A549 (cell line): ENCODE results near the gene FXYD3. TPM values are rescaled to one million over a fixed set of nuclear protein-coding genes. Genes with fewer than 3 reads are reported as not detected.
A peak's percentile ranks its signal among the peaks of the same experiment; 100 is the strongest.
"Not testable (repeated sequence)": the region's sequence is repeated elsewhere in the genome, so short reads cannot be mapped to it uniquely, and the experiment has no call there.

Experiments used
- ATAC-seq, 2 experiments: fragments of 200-7000 bp in 1 of 2; fragments of >200 bp in 1 of 2; cut with Nextera tagmentation in 1 of 2; cut with Tn5 transposase in 1 of 2; 3 replicates each; pipeline versions ENCODE4 v1.8.0 to v1.9.1; 2018 to 2020; ENCODE audit warnings: mild to moderate bottlenecking in 1 of 2, moderate library complexity in 1 of 2
- CTCF ChIA-PET: fragments of 300-600 bp; sonication (Branson Sonifier 250); formaldehyde crosslinking; extraction: SDS; loops from one replicate; lab custom pipeline; 2021; ENCODE audit warnings: antibody characterized with exemption, inconsistent platforms; lab: Yijun Ruan, JAX
- POLR2A ChIA-PET: fragments of 350-600 bp; formaldehyde crosslinking; extraction: SDS; loops from one replicate; lab custom pipeline; 2021; ENCODE audit warnings: antibody characterized with exemption, inconsistent platforms; lab: Yijun Ruan, JAX
- DNase-seq, 2 experiments: peaks; one replicate each; pipeline versions ENCODE4 v3.0.0 to v3.0.0-alpha.2; 2011 to 2016; ENCODE audit warnings: low read depth in 1 of 2, low spot score in 1 of 2
- FAIRE-seq: peaks from 2 replicates; lab custom pipeline; 2011; peaks lifted over from hg19 to GRCh38; lab: Jason Lieb, UNC
- H3K27ac ChIP-seq, 2 experiments: fragments of >200 bp; sonication (Bioruptor Twin); formaldehyde crosslinking; 3 replicates each; pipeline ENCODE4 v1.5.1; 2016 to 2017
- H3K4me1 ChIP-seq: fragments of >200 bp; sonication (Bioruptor Twin); formaldehyde crosslinking; 3 replicates; pipeline ENCODE4 v1.6.1; 2016
- H3K4me2 ChIP-seq: fragments of >200 bp; sonication (Bioruptor Twin); formaldehyde crosslinking; 3 replicates; pipeline ENCODE4 v1.6.1; 2016
- H3K4me3 ChIP-seq: fragments of >200 bp; sonication (Bioruptor Twin); formaldehyde crosslinking; 3 replicates; pipeline ENCODE4 v1.5.1; 2016
- H3K9me3 ChIP-seq: fragments of >200 bp; sonication (Bioruptor Twin); formaldehyde crosslinking; 3 replicates; pipeline ENCODE4 v1.6.1; 2016
- BHLHE40 ChIP-seq: IDR thresholded peaks from 2 replicates; pipeline ENCODE4 v1.6.1; 2012; ENCODE audit warnings: low read depth, low read length, inconsistent platforms
- CBX8 ChIP-seq: fragments of 200-600 bp; sonication (generic); IDR thresholded peaks from 2 replicates; pipeline ENCODE4 v1.6.1; 2016
- EHF ChIP-seq: fragments of 250-450 bp; sonication (Bioruptor Pico); IDR thresholded peaks from 2 replicates; pipeline ENCODE4 v1.5.0; 2020; ENCODE audit warnings: mild to moderate bottlenecking
- ESRRA ChIP-seq: fragments of 150-350 bp; IDR thresholded peaks from 2 replicates; pipeline ENCODE4 v1.6.1; 2014; ENCODE audit warnings: mild to moderate bottlenecking, low read length, borderline replicate concordance
- POLR2A ChIP-seq: IDR thresholded peaks from 2 replicates; pipeline ENCODE4 v1.6.1; 2012; ENCODE audit warnings: mild to moderate bottlenecking, low read length
- POLR2AphosphoS2 ChIP-seq: conservative IDR thresholded peaks from 2 replicates; pipeline ENCODE4 v1.6.1; 2012; ENCODE audit warnings: low read length, improper control_type of control experiment, inconsistent platforms
- RAD21 ChIP-seq, 2 experiments: fragments of >200 bp in 1 of 2; sonication (Bioruptor Twin) in 1 of 2; formaldehyde crosslinking in 1 of 2; IDR thresholded peaks in 1 of 2; conservative IDR thresholded peaks in 1 of 2; 2 replicates in 1 of 2; 3 replicates in 1 of 2; pipeline ENCODE4 v1.6.1; 2012 to 2018; ENCODE audit warnings: inconsistent platforms in 1 of 2
- RNF2 ChIP-seq: fragments of 200-600 bp; sonication (generic); IDR thresholded peaks from 2 replicates; pipeline ENCODE4 v1.6.1; 2016; ENCODE audit warnings: low read depth, mild to moderate bottlenecking, antibody characterized with exemption, moderate library complexity, borderline replicate concordance
- TFCP2L1 ChIP-seq: fragments of 250-450 bp; sonication (Bioruptor Pico); IDR thresholded peaks from 2 replicates; pipeline ENCODE4 v1.5.0; 2021; ENCODE audit warnings: mild to moderate bottlenecking
- ZNF302 ChIP-seq: fragments of 250-450 bp; sonication (Bioruptor Pico); IDR thresholded peaks from 2 replicates; pipeline ENCODE4 v1.9.0; 2021; ENCODE audit warnings: inconsistent platforms, mild to moderate bottlenecking, moderate library complexity
- WGBS: methylation state at CpG from one replicate; pipeline ENCODE4 v1.1.6; 2017; ENCODE audit errors: missing lambda C conversion rate; 5-methylcytosine and 5-hydroxymethylcytosine counted together
- polyA plus RNA-seq, 4 experiments: library from polyadenylated mRNA; depleted of rRNA in 3 of 4; stranded (reverse); fragments of >200 nt; fragmentation: RNase III in 1 of 4; extraction: RNeasy Plus Mini Kit Qiagen cat#74134 plus additional on column Dnase treatment in 1 of 4; gene quantifications; 2 replicates in 3 of 4; 3 replicates in 1 of 4; pipeline ENCODE4 v1.2.3, GENCODE V29; 2011 to 2017
- TF ChIP-seq, protein P1 (sequence below): fragments of 250-450 bp; sonication (Bioruptor Pico); IDR thresholded peaks from 2 replicates; pipeline ENCODE4 v1.5.0; 2021; ENCODE audit warnings: mild to moderate bottlenecking, moderate library complexity, borderline replicate concordance
- TF ChIP-seq, protein P2 (sequence below): fragments of 450-650 bp; IDR thresholded peaks from 2 replicates; pipeline ENCODE4 v1.6.1; 2014; ENCODE audit warnings: antibody characterized with exemption
- TF ChIP-seq, protein P3 (sequence below): fragments of >200 bp; sonication (Bioruptor Twin); formaldehyde crosslinking; IDR thresholded peaks from 2 replicates; pipeline ENCODE4 v1.6.1; 2016
- TF ChIP-seq, protein P4 (sequence below): fragments of 250-450 bp; sonication (Bioruptor Pico); IDR thresholded peaks from 2 replicates; pipeline ENCODE4 v1.5.0; 2020; ENCODE audit warnings: low read depth, mild to moderate bottlenecking, moderate library complexity
- TF ChIP-seq, protein P5 (sequence below): IDR thresholded peaks from 2 replicates; pipeline ENCODE4 v1.6.1; 2012

The FXYD3 gene
- polyA plus RNA-seq, 2 of the 4 experiments (the other 2 are of a cell fraction) = 0.32 TPM; not detected in 1

DNA sequence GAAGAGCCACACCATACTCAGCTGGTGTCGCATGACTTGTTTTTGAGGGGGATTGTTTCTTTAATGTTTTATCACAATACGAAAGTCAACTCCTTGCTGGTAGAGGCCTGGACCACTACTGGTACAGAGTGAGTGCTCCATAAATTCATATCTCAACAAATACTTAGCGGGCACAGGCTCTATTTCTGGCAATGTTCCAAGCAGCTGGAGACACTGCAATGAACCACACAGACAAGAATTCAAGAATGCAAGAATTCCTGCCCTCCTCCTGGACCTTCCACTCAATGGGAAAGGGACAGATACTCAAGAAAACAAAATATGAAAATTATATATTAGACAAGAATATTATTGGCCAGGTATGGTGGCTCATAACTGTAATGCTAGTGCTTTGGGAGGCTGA, 33.8 kb downstream of the FXYD3 start (continued):
- TF ChIP-seq, protein P1, sequence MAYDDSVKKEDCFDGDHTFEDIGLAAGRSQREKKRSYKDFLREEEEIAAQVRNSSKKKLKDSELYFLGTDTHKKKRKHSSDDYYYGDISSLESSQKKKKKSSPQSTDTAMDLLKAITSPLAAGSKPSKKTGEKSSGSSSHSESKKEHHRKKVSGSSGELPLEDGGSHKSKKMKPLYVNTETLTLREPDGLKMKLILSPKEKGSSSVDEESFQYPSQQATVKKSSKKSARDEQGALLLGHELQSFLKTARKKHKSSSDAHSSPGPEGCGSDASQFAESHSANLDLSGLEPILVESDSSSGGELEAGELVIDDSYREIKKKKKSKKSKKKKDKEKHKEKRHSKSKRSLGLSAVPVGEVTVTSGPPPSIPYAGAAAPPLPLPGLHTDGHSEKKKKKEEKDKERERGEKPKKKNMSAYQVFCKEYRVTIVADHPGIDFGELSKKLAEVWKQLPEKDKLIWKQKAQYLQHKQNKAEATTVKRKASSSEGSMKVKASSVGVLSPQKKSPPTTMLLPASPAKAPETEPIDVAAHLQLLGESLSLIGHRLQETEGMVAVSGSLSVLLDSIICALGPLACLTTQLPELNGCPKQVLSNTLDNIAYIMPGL (CRISPR knock-in tag) = no peak
- TF ChIP-seq, protein P2, sequence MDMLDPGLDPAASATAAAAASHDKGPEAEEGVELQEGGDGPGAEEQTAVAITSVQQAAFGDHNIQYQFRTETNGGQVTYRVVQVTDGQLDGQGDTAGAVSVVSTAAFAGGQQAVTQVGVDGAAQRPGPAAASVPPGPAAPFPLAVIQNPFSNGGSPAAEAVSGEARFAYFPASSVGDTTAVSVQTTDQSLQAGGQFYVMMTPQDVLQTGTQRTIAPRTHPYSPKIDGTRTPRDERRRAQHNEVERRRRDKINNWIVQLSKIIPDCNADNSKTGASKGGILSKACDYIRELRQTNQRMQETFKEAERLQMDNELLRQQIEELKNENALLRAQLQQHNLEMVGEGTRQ = no peak
- no peak for TF ChIP-seq RNF2
- TF ChIP-seq, all 56 proteins: peak for 0

DNA sequence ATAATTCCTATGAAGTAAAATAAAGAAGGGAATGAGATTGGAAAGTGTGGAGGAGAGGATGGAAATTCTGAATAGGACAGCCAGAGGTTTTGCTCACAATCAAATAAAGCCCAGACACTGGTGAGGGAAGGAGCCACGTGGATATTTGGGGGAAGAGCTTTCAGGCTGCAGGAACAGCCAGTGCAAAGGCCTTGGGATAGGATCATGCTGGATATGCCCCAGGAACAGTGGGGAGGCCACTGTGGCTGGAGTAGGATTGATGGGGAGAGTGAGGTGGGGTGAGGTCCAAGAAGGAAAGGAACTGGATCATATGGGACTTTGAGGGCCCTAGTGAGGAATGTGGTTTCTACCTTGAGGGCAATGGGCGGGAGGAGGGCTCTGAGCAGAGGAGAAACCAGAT, 34.8 kb downstream of the FXYD3 start:
- ChIA-PET CTCF (interaction anchor here (1.1 to 7.2 kb wide), 8 partner anchors 8 to 106 kb away, joined by 3 to 82 read pairs (median 12); partner anchors contain the start of genes FXYD1, FXYD3 and LGI4), POLR2A (no interaction called here)
- H3K4me3 ChIP-seq = no peak overlapping the region
- 45% methylated on average over 2 of the region's 2 CpGs for WGBS
- TF ChIP-seq BHLHE40 = no peak
- TF ChIP-seq, protein P3, sequence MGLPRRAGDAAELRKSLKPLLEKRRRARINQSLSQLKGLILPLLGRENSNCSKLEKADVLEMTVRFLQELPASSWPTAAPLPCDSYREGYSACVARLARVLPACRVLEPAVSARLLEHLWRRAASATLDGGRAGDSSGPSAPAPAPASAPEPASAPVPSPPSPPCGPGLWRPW = no peak
- no peak for TF ChIP-seq RAD21 (conservative IDR thresholded peaks at IDR 0.05 in 1 of 2, IDR thresholded peaks at IDR 0.05 in 1 of 2)
- no peak for TF ChIP-seq EHF
- TF ChIP-seq CBX8 = no peak
- no peak for TF ChIP-seq POLR2AphosphoS2
- no peak overlapping the region for H3K4me2 ChIP-seq
- no peak overlapping the region for H3K27ac ChIP-seq
- FAIRE-seq (no peak), DNase-seq (no peak), ATAC-seq (no peak)
- peaks cover 8% of the 10 kb centered on the region for H3K4me1 ChIP-seq
- H3K9me3 ChIP-seq = no peaks in the 10 kb centered on the region

DNA sequence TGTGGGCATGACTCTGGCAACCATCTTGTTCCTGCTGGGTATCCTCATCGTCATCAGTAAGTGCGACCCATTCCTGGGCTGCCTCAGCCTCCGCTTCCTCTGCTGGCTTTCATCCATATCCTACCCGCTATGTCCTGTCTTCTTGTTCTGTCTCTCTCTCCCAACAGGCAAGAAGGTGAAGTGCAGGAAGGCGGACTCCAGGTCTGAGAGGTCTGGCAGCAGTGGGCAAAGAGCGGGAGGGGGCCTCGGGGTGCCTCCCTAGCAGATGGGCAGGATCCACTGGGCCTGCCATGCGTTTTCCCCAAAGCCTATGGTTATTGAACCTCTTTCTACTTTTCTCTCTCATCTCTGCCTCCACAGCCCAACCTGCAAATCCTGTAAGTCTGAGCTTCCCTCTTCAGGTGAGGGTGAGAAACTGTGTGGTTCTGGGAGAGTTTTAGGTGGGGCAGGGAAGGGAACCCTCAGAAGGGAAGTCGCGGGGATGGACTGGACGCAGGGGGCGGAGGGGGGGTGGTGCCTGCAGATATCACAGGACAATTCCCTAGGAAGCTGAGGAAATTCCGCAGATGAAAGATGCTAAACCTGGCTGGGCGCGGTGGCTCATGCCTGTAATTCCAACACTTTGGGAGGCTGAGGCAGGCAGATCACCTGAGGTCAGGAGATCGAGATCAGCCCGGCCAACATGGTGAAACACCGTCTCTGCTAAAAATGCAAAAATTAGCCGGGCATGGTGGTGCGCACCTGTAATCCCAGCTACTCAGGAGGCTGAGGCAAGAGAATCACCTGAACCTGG, 35.8 kb downstream of the FXYD3 start:
- DNase-seq (no peak), FAIRE-seq (no peak), ATAC-seq (no peak)
- Histone ChIP-seq H3K4me1 (peaks cover 9% of the 10 kb centered on the region; the same call in 1 of the 3 replicates), H3K4me2 (no peak overlapping the region), H3K27ac (no peak overlapping the region), H3K9me3 (no peaks in the 10 kb centered on the region), H3K4me3 (no peak overlapping the region)
- POLR2A ChIA-PET = no interaction called here
- 87% methylated on average over 18 of the region's 20 CpGs for WGBS
- TF ChIP-seq ESRRA (no peak), ZNF302 (CRISPR knock-in tag) (no peak), TFCP2L1 (CRISPR knock-in tag) (no peak), POLR2A (no peak)
- TF ChIP-seq, protein P4, sequence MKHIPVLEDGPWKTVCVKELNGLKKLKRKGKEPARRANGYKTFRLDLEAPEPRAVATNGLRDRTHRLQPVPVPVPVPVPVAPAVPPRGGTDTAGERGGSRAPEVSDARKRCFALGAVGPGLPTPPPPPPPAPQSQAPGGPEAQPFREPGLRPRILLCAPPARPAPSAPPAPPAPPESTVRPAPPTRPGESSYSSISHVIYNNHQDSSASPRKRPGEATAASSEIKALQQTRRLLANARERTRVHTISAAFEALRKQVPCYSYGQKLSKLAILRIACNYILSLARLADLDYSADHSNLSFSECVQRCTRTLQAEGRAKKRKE (CRISPR knock-in tag) = no peak
- TF ChIP-seq, protein P5, sequence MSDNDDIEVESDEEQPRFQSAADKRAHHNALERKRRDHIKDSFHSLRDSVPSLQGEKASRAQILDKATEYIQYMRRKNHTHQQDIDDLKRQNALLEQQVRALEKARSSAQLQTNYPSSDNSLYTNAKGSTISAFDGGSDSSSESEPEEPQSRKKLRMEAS = no peak
- CTCF ChIA-PET = interaction anchor here (0.7 to 13.8 kb wide), 10 partner anchors 6 to 178 kb away, joined by 3 to 163 read pairs (median 10); partner anchors contain the start of genes FXYD1, FXYD7 and LGI4

DNA sequence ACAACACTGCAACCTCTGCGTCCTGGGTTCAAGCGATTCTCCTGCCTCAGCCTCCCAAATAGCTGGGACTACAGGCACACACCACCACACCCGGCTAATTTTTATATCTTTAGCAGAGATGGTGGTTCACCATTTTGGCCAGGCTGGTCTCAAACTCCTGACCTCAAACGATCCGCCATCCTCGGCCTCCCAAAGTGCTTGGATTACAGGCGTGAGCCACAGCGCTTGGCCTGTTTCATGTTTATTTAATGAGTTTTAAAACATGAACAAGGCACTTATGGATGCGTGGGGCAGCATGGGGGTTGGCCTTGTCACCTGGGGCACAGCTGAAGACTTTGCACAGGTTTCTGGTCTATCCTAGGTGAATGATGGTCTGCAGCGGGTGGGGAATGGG, 37.5 kb downstream of the FXYD3 start:
- not testable (repeated sequence) for H3K4me3 ChIP-seq, H3K4me1 ChIP-seq, FAIRE-seq, H3K27ac ChIP-seq, H3K9me3 ChIP-seq, ATAC-seq, DNase-seq
- ChIA-PET CTCF (interaction anchor here (0.6 to 13.8 kb wide), 22 partner anchors 8 to 187 kb away, joined by 3 to 163 read pairs (median 4); partner anchors contain the start of genes FXYD1, FXYD7 and LGI4), POLR2A (interaction anchor here (0.6 kb wide), 1 partner anchor 94 kb away, joined by 3 read pairs; no protein-coding TSS in a partner anchor)
- WGBS = 88% methylated on average over 10 of the region's 10 CpGs
- H3K4me2 ChIP-seq = peak overlapping the region; percentile 88
